Measurements from ENCODE around the gene ACTR3C. TPM values are rescaled to one million over a fixed set of nuclear protein-coding genes. Genes with fewer than 3 reads are reported as not detected.

ACTR3C gene
- total RNA-seq, 4 donors from 2014 or later = 0.27 to 2.7 (median 1.1) TPM; not detected in 1

DNA sequence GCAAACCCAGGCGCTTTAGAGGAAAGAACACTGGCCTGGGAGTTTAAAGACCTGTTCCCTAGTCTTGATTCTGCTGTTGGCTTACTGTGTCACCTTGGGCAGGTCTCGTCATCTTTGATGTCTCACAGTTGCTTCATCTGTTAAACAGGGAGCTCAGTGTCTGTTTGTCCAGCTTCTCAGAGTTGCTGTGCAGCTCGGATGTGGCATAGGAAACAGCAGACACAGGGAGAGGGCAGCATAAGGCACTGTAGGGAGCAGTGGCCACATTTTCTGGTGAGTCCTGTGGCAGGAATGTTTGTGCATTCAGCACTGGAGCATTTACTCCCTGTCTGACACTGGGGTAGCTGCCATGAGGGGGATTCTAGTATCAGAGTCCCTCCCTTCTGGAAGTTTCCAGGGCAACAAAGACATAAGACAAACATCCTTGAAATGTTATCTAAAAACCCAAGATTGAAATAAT is 47.3 kb upstream of the ACTR3C start:
- Histone ChIP-seq H3K27ac (peak overlapping the region; percentile 98 to 100 (median 100)), H3K4me1 (peaks cover 32 to 33% of the 10 kb centered on the region in 2 donors), H3K36me3 (peaks cover 0 to 21% of the 10 kb centered on the region in 2 donors), H3K4me3 (peak overlapping the region in 1 of 4 donors; percentile 74), H3K9me3 (no peaks in the 10 kb centered on the region), H3K27me3 (no peaks in the 10 kb centered on the region)
- TF ChIP-seq POLR2A (IDR thresholded peaks at IDR 0.05) (no peak), CTCF (IDR thresholded peaks at IDR 0.05 in 4 of 5, conservative IDR thresholded peaks at IDR 0.05 in 1 of 5) (no peak)
- no peak for DNase-seq
- in situ Hi-C loops (cut with MboI; ENCODE audit: low sequenced_read_pairs in 4 of 4) = no loop called here
- peak in 1 of 2 donors; percentile 6 for ATAC-seq
- intact Hi-C loops (cut with DNase I; ENCODE audit: low total_unique reads) = no loop called here

GRCh38 chr7:150369748-150370501 is 46.6 kb upstream of the ACTR3C start:
- H3K36me3 ChIP-seq = peaks cover 0 to 21% of the 10 kb centered on the region in 2 donors
- no peaks in the 10 kb centered on the region for H3K27me3 ChIP-seq
- intact Hi-C loops (cut with DNase I; ENCODE audit: low total_unique reads) = loop anchor here (1.0 to 10.0 kb wide), 3 partner anchors 7 to 1485 kb away; partner anchors contain the start of genes EZH2 and SMARCD3
- in situ Hi-C loops (cut with MboI; ENCODE audit: low sequenced_read_pairs in 4 of 4) = no loop called here
- TF ChIP-seq CTCF (IDR thresholded peaks at IDR 0.05 in 4 of 5, conservative IDR thresholded peaks at IDR 0.05 in 1 of 5) = no peak
- TF ChIP-seq POLR2A (IDR thresholded peaks at IDR 0.05) = no peak
- H3K9me3 ChIP-seq = no peaks in the 10 kb centered on the region
- peak overlapping the region; percentile 98 to 100 (median 100) for H3K27ac ChIP-seq
- no peak for DNase-seq
- no peak for ATAC-seq
- peaks cover 32 to 33% of the 10 kb centered on the region in 2 donors for H3K4me1 ChIP-seq
- H3K4me3 ChIP-seq = peak overlapping the region; percentile 74 to 87 (median 84)

DNA sequence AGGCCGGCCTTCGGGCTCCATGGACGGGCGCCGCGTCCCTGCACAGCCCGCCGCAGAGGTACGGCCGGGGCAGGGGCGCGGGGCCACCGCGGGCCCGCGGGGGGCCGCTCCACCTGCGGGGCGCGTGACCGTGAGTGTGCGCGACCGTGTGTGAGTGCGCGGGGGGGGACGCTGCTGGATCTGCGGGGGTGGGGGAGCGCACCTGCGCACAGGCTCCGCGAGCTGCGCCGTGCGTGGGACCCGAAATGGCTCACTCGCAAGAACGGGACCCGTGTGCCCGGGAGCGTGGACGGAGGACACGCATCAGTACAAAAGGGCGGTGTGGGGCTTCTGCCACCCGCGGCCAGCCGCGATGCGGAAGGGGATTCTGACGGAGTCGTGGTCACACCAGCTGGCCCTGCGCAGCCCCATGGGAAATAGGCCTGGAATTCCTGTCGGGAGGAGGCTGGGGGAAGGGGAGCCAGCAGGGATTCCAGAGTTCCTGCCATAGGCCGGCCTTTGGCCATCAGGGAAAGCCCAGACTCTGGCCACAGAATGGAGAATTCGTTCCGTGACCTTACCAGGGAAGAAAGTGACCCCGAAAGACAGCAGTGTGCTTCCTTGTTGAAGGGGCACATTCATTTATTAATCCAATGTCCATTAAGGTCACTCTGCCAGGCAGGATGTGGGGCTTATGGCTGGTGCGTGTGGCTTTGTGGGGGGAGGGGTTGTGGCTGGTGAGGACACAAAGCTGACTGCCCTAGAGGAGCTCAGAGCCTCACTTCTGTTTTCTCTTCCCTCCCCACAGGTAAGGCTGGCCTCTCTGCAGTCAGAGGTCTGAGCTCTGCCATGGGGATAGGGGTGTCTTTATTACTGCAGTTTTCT is 45.8 kb upstream of the ACTR3C start:
- peak in 1 of 5 experiments; percentile 4 for TF ChIP-seq CTCF (IDR thresholded peaks at IDR 0.05 in 4 of 5, conservative IDR thresholded peaks at IDR 0.05 in 1 of 5)
- peak; percentile 44 to 86 for TF ChIP-seq POLR2A (IDR thresholded peaks at IDR 0.05)
- peaks cover 38% of the 10 kb centered on the region in 2 donors for H3K4me1 ChIP-seq
- intact Hi-C loops (cut with DNase I; ENCODE audit: low total_unique reads) = loop anchor here (1.0 to 10.0 kb wide), 3 partner anchors 8 to 1484 kb away; partner anchors contain the start of genes EZH2 and SMARCD3

DNA sequence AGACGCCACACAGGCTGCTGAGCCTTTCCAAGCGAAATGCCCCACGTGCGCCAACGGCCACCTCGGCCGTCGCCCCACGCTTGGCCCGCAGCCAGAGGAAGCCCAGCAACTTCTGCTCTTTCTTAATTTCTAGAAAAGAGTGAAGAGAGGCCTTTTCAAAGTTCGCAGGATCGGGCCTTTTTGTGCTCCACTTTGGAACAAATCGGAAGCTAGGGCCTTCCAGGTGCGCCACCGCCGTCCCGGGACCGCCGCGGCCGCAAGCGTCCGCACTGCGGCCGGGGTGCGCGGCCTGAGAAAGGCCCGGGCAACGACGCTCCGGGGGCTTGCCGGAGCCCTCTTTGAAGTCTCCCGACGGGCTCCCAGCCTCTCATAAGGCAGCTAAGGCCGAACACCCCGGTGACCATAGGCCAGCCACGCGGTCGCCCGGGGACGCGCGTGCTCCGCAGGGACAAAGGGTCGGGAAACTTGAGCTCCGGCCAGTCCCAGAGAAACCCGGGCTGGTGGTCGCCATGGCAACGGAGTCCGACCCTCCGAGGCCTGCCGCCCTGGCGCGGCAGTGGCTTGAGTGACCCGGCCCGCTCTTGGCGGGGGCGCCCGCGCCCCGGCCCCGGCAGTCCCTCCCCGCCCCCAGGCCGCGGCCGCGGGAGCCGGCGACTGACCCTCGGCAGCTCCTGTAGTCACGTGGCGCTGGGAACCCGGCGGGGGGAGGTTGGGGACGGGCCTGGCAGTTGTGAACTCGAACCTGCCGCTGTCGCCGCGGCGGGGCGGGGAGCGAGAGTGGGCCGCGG is 44.9 kb upstream of the ACTR3C start, which contains the start of gene REPIN1:
REPIN1 (plus strand) TSS at position 727 of the 788 bp plus-strand sequence. CDS start 890 bp downstream, outside the sequence.
- intact Hi-C loops (cut with DNase I; ENCODE audit: low total_unique reads) (loop anchor here (10.0 kb wide), 2 partner anchors 877 to 1483 kb away; partner anchors contain the start of genes EZH2 and SMARCD3), in situ Hi-C loops (cut with MboI; ENCODE audit: low sequenced_read_pairs in 4 of 4) (no loop called here)
- DNase-seq (peak; percentile 90 to 94), ATAC-seq (peak; percentile 75 to 85)
- H3K4me3 ChIP-seq = peak within 1 kb of the TSS; percentile 74 to 87 (median 84)
- peaks cover 0 to 7% of the 10 kb centered on the region in 2 donors for H3K36me3 ChIP-seq
- H3K27me3 ChIP-seq = no peaks in the 10 kb centered on the region
- TF ChIP-seq POLR2A (IDR thresholded peaks at IDR 0.05) = peak; percentile 89 to 91
- TF ChIP-seq CTCF (IDR thresholded peaks at IDR 0.05 in 4 of 5, conservative IDR thresholded peaks at IDR 0.05 in 1 of 5) = peak in 1 of 5 experiments; percentile 22
- H3K27ac ChIP-seq = peak within 1 kb of the TSS; percentile 98 to 100 (median 100)
- H3K4me1 ChIP-seq = peaks cover 33 to 40% of the 10 kb centered on the region in 2 donors
- H3K9me3 ChIP-seq = no peaks in the 10 kb centered on the region

More for the DNA sequence above, 45.8 kb upstream of the ACTR3C start:
- in situ Hi-C loops (cut with MboI; ENCODE audit: low sequenced_read_pairs in 4 of 4) = no loop called here
- H3K9me3 ChIP-seq = no peaks in the 10 kb centered on the region
- ATAC-seq (peak; percentile 60 to 72), DNase-seq (peak; percentile 46 to 72)
- no peaks in the 10 kb centered on the region for H3K27me3 ChIP-seq
- H3K36me3 ChIP-seq = peaks cover 0 to 16% of the 10 kb centered on the region in 2 donors
- peak overlapping the region; percentile 98 to 100 (median 100) for H3K27ac ChIP-seq
- peak overlapping the region; percentile 74 to 87 (median 84) for H3K4me3 ChIP-seq
